ENCODE data around the gene ZBTB25. TPM values are rescaled to one million over a fixed set of nuclear protein-coding genes. Genes with fewer than 3 reads are reported as not detected.

Gene ZBTB25
- total RNA-seq, 1 donor from 2014 or later = 2.9 TPM

DNA sequence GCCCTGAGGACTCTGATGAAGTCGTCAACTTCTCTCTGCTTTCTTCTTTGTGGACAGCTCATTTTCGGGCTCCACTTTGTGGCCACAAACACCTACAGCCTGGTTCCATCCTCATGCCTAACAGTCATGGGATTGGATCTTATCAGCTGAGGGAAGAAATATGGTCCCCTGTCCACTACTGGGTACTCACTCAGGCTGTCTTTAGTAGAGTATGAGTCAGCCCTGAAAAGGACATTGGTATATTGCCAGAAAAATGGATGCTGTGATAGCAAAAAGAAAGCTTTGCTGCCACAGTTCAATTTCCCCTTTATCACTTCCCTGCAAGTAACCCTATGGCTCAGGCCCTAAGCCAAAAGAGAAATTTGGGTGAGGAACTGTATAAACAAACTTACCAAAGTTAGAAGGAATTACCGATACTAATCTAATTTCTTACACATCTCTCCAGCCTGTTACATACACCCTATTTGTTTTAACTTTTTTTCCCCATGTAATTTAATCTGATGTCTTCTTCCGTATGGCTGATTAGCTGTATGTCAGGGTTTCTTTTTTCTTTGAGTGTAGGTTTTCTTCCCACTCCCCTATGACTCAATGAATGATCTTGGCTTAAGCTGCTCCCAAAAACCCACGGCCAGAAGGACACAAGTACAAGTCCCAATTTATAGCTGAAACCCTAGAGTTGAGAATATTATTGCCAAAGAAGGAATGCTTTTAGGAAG, 86.4 kb downstream of the ZBTB25 start:
- DNase-seq (ENCODE audit: low spot score in 2 of 2) = no peak
- Histone ChIP-seq H3K27me3 (no peaks in the 10 kb centered on the region), H3K27ac (no peak overlapping the region), H3K9me3 (no peaks in the 10 kb centered on the region), H3K4me3 (no peak overlapping the region), H3K36me3 (peaks cover 42 to 82% of the 10 kb centered on the region in 2 donors), H3K4me1 (no peaks in the 10 kb centered on the region)
- TF ChIP-seq, protein P1, sequence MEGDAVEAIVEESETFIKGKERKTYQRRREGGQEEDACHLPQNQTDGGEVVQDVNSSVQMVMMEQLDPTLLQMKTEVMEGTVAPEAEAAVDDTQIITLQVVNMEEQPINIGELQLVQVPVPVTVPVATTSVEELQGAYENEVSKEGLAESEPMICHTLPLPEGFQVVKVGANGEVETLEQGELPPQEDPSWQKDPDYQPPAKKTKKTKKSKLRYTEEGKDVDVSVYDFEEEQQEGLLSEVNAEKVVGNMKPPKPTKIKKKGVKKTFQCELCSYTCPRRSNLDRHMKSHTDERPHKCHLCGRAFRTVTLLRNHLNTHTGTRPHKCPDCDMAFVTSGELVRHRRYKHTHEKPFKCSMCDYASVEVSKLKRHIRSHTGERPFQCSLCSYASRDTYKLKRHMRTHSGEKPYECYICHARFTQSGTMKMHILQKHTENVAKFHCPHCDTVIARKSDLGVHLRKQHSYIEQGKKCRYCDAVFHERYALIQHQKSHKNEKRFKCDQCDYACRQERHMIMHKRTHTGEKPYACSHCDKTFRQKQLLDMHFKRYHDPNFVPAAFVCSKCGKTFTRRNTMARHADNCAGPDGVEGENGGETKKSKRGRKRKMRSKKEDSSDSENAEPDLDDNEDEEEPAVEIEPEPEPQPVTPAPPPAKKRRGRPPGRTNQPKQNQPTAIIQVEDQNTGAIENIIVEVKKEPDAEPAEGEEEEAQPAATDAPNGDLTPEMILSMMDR (IDR thresholded peaks at IDR 0.05) = no peak
- intact Hi-C loops (cut with DNase I) = no loop called here

DNA sequence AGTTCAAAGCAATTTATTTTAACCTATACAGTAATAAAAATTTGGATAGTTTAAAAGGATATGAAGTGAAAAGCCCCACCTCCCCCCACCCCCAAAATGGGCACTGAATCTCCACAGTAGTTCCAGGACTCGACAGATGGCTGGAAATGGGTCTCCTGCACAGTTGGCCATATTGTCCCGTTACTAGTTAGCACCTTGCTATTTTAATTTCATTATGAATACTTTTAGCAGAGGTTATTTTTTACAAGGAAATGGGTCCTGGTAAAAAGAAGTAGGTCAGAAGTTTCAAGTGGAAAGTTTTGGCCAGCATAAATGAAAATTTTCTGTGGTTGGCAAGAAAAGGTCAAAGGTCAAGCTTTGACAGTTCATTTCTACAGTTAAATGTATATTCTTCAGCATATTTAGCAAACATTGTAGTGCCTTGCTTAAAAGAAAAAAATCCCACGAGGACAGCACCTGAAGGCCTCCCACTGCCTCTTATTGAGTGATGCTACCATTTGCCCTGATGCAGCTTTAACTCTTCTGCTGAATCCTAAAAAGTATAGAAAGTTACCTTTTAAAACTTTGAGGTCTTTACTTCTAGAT, 87.2 kb downstream of the ZBTB25 start:
- Histone ChIP-seq H3K9me3 (no peaks in the 10 kb centered on the region), H3K4me3 (no peak overlapping the region), H3K27me3 (no peaks in the 10 kb centered on the region), H3K27ac (no peak overlapping the region), H3K4me1 (no peaks in the 10 kb centered on the region), H3K36me3 (peaks cover 41 to 75% of the 10 kb centered on the region in 2 donors)
- intact Hi-C loops (cut with DNase I) = no loop called here
- TF ChIP-seq, protein P1 (IDR thresholded peaks at IDR 0.05) = no peak
- DNase-seq (ENCODE audit: low spot score in 2 of 2) = no peak

DNA sequence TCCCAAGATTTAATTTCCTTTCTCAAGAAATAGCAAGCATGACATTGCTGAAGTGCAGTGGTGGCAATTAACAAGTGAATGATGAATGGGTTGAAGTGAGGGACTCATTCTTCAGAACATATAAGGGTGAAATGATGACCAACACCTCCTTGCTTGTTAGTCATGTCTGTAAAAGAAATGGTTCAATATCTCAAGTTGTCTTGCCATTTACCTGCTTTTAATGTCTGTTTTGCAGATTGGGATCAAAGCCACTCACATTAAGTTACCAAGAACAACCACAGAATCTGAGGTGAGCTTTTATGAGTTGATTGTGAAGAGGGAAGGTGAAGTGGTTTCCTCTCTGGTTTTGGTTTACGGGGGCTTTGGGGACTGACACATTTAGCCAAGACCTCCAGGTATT, 91.4 kb downstream of the ZBTB25 start:
- Histone ChIP-seq H3K36me3 (peaks cover 17 to 41% of the 10 kb centered on the region in 2 donors), H3K4me1 (peaks cover 6% of the 10 kb centered on the region in 2 donors), H3K4me3 (no peak overlapping the region), H3K9me3 (no peaks in the 10 kb centered on the region), H3K27me3 (no peaks in the 10 kb centered on the region), H3K27ac (no peak overlapping the region)
- no peak for DNase-seq (ENCODE audit: low spot score in 2 of 2)
- TF ChIP-seq, protein P1 (IDR thresholded peaks at IDR 0.05) = no peak
- intact Hi-C loops (cut with DNase I) = no loop called here

DNA sequence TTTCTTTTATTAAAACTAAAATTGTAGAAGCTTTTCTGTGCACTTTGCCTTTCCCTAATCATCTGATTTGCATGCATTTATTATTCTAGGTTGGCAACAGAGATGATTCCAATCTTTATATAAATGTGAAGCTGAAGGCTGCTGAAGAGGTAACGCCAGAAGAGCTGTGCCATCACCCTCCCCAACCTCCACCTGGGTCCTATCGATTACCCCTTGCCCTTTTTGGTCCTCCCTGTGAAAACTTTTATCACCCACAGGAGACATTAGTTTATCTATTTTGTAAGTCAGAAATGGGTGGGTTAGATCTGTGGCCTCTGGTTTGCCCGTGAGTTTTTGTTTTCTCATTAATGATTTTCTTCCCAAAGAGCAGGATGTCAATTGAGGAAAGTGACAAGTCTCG, 92.6 kb downstream of the ZBTB25 start:
- TF ChIP-seq, protein P1 (IDR thresholded peaks at IDR 0.05) = no peak
- Histone ChIP-seq H3K4me1 (peaks cover 6% of the 10 kb centered on the region in 2 donors), H3K4me3 (no peak overlapping the region), H3K9me3 (no peaks in the 10 kb centered on the region), H3K27ac (peak overlapping the region in 1 of 2 donors; percentile 5), H3K36me3 (peaks cover 10 to 29% of the 10 kb centered on the region in 2 donors), H3K27me3 (no peaks in the 10 kb centered on the region)
- DNase-seq (ENCODE audit: low spot score in 2 of 2) = no peak
- intact Hi-C loops (cut with DNase I) = no loop called here

DNA sequence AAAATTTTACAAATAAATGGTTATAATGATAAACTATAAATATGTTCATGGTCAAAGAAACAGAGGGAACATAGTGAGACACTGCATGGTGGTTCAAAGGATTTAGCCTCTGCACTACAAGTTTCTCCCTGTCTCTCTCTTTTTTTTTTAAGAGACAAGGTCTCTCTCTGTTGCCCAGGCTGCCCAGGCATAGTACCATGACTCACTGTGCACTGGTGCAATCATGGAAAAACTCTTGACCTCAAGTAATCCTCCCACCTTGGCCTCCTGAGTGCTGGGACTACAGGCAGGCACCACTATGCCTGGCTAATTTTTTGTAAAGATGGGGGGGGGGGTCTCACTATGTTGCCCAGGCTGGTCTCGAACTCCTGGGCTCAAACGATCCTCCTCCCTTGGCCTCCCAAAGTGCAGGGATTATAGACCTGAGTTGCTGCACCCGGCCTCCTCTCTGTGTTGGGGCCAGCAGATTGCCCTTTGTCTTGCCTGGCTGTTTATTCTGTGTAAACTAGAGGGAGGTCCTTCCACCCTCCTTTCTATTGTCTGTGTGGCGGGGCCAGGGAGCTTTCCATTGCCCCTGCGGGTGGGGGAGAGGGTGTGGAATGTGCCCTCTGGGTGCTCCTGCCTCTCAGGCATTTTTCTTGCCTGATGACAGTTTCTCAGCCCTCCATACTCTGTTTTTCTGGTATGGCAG, 93.4 kb downstream of the ZBTB25 start:
- TF ChIP-seq, protein P1 (IDR thresholded peaks at IDR 0.05) = no peak
- peaks cover 5 to 21% of the 10 kb centered on the region in 2 donors for H3K36me3 ChIP-seq
- no peak for DNase-seq (ENCODE audit: low spot score in 2 of 2)
- H3K27me3 ChIP-seq = no peaks in the 10 kb centered on the region
- H3K4me1 ChIP-seq = peaks cover 6% of the 10 kb centered on the region in 2 donors
- no peak overlapping the region for H3K4me3 ChIP-seq
- H3K27ac ChIP-seq = peak overlapping the region in 1 of 2 donors; percentile 58
- intact Hi-C loops (cut with DNase I) = no loop called here
- no peaks in the 10 kb centered on the region for H3K9me3 ChIP-seq

All from ascending aorta (tissue), 2 donors.